GM23338 (cell line): Measurements from ENCODE around the gene CAPN10. TPM values are rescaled to one million over a fixed set of nuclear protein-coding genes. Genes with fewer than 3 reads are reported as not detected.
A peak's percentile ranks its signal among the peaks of the same experiment; 100 is the strongest.

Source experiments
- ATAC-seq: fragments of 200-7000 bp; cut with Tn5 transposase; 3 replicates; pipeline ENCODE4 v1.9.1; 2020
- DNase-seq: peaks from one replicate; pipeline ENCODE4 v3.0.0-alpha.2; 2015; ENCODE audit warnings: low spot score
- H2AFZ ChIP-seq: fragments of 200-600 bp; sonication (generic); 2 replicates; pipeline ENCODE4 v1.8.0; 2016; ENCODE audit warnings: antibody characterized with exemption, mild to moderate bottlenecking, moderate library complexity
- H3F3A ChIP-seq: fragments of 200-600 bp; sonication (generic); replicated peaks from 2 replicates; pipeline ENCODE4 v1.8.0; 2017; ENCODE audit warnings: antibody characterized with exemption, mixed run types, low read depth
- H3K27ac ChIP-seq: fragments of 200-600 bp; sonication (generic); 2 replicates; pipeline ENCODE4 v1.6.1; 2016; ENCODE audit warnings: low read depth
- H3K27me3 ChIP-seq: fragments of 200-600 bp; sonication (generic); 2 replicates; pipeline ENCODE4 v1.8.0; 2016; ENCODE audit warnings: mild to moderate bottlenecking, mixed run types, moderate library complexity; ENCODE audit not compliant: insufficient read depth
- H3K36me3 ChIP-seq: fragments of 200-600 bp; sonication (generic); 2 replicates; pipeline ENCODE4 v1.8.0; 2016; ENCODE audit warnings: mild to moderate bottlenecking; ENCODE audit not compliant: insufficient read depth
- H3K4me1 ChIP-seq: fragments of 200-600 bp; sonication (generic); 2 replicates; pipeline ENCODE4 v1.8.0; 2016; ENCODE audit warnings: mild to moderate bottlenecking, moderate library complexity; ENCODE audit not compliant: insufficient read depth
- H3K4me2 ChIP-seq: fragments of 200-600 bp; sonication (generic); 2 replicates; pipeline ENCODE4 v1.7.1; 2017; ENCODE audit warnings: mixed run types
- H3K4me3 ChIP-seq: fragments of 200-600 bp; sonication (generic); 2 replicates; pipeline ENCODE4 v1.6.1; 2016; ENCODE audit warnings: mixed run types
- H3K79me2 ChIP-seq: fragments of 200-600 bp; sonication (generic); replicated peaks from 2 replicates; pipeline ENCODE4 v1.8.0; 2017; ENCODE audit warnings: mild to moderate bottlenecking; ENCODE audit not compliant: insufficient read depth
- H3K9me2 ChIP-seq: fragments of 200-600 bp; sonication (generic); 2 replicates; pipeline ENCODE4 v1.8.0; 2017; ENCODE audit not compliant: insufficient read depth
- H4K20me1 ChIP-seq: fragments of 200-600 bp; sonication (generic); replicated peaks from 2 replicates; pipeline ENCODE4 v1.8.0; 2017; ENCODE audit warnings: mild to moderate bottlenecking; ENCODE audit not compliant: insufficient read depth
- H3K27ac Mint-ChIP-seq: 2 replicates; pipeline ENCODE4 v1.8.0; 2020; ENCODE audit warnings: inconsistent platforms, mild to moderate bottlenecking, moderate library complexity, mixed read lengths
- H3K27me3 Mint-ChIP-seq: 3 replicates; pipeline ENCODE4 v1.8.0; 2022; ENCODE audit warnings: low read depth, mild to moderate bottlenecking, moderate library complexity, mixed read lengths, inconsistent platforms; ENCODE audit not compliant: insufficient read depth, poor library complexity
- H3K36me3 Mint-ChIP-seq: 3 replicates; pipeline ENCODE4 v1.8.0; 2021; ENCODE audit warnings: low read depth, mild to moderate bottlenecking, inconsistent platforms, moderate library complexity, mixed read lengths
- H3K4me1 Mint-ChIP-seq: 3 replicates; pipeline ENCODE4 v1.8.0; 2020; ENCODE audit warnings: mild to moderate bottlenecking, inconsistent platforms, mixed read lengths
- H3K4me3 Mint-ChIP-seq: 3 replicates; pipeline ENCODE4 v1.8.0; 2021; ENCODE audit warnings: moderate library complexity, mild to moderate bottlenecking, inconsistent platforms, mixed read lengths
- H3K9me3 Mint-ChIP-seq: 3 replicates; pipeline ENCODE4 v1.8.0; 2020; ENCODE audit warnings: moderate library complexity, mild to moderate bottlenecking, inconsistent platforms, mixed read lengths
- CTCF ChIP-seq, 2 experiments: fragments of 200-600 bp in 1 of 2; sonication (generic) in 1 of 2; conservative IDR thresholded peaks; 2 replicates each; pipeline versions ENCODE4 v1.5.1 to v1.6.1; 2016 to 2017; ENCODE audit warnings: antibody characterized with exemption in 2 of 2, low read depth in 2 of 2, mild to moderate bottlenecking in 2 of 2, moderate library complexity in 1 of 2
- ETS1 ChIP-seq: IDR thresholded peaks from 2 replicates; pipeline ENCODE4 v1.6.1; 2016; ENCODE audit warnings: antibody characterized with exemption
- EZH2 ChIP-seq: fragments of 200-600 bp; sonication (generic); IDR thresholded peaks from one replicate; pipeline ENCODE4 v1.8.0; 2017; ENCODE audit warnings: antibody characterized with exemption, mild to moderate bottlenecking, low read depth; ENCODE audit not compliant: unreplicated experiment
- EZH2phosphoT487 ChIP-seq: fragments of 200-600 bp; sonication (generic); IDR thresholded peaks from one replicate; pipeline ENCODE4 v1.8.1; 2018; ENCODE audit warnings: antibody characterized with exemption; ENCODE audit not compliant: unreplicated experiment
- JUNB ChIP-seq: IDR thresholded peaks from one replicate; pipeline ENCODE4 v1.6.1; 2016; ENCODE audit warnings: antibody characterized with exemption; ENCODE audit not compliant: unreplicated experiment
- NANOG ChIP-seq: IDR thresholded peaks from 2 replicates; pipeline ENCODE4 v1.6.1; 2016; ENCODE audit warnings: antibody characterized with exemption, borderline replicate concordance
- POLR2AphosphoS5 ChIP-seq: IDR thresholded peaks from 2 replicates; pipeline ENCODE4 v1.6.1; 2016; ENCODE audit warnings: antibody characterized with exemption, low read depth
- STAT1 ChIP-seq: IDR thresholded peaks from one replicate; pipeline ENCODE4 v1.6.1; 2016; ENCODE audit warnings: antibody characterized with exemption; ENCODE audit not compliant: unreplicated experiment
- ZNF331 ChIP-seq: fragments of 250-450 bp; sonication (Bioruptor Pico); IDR thresholded peaks from 2 replicates; pipeline ENCODE4 v1.5.0; 2020; ENCODE audit warnings: low read depth, mild to moderate bottlenecking, moderate library complexity
- ZNF462 ChIP-seq: fragments of 250-450 bp; sonication (Bioruptor Pico); IDR thresholded peaks from 2 replicates; pipeline ENCODE4 v1.5.0; 2020; ENCODE audit warnings: mild to moderate bottlenecking, moderate library complexity
- polyA plus RNA-seq: library from polyadenylated mRNA; unstranded; fragments of >200 nt; fragmentation: Nextera tagmentation; extraction: Ambion mirVana; gene quantifications from 2 replicates; pipeline ENCODE4 v1.2.1, GENCODE V29; 2016
- total RNA-seq: library from RNA; depleted of rRNA; stranded (reverse); fragments of >200 nt; shearing (Covaris generic); gene quantifications from 2 replicates; pipeline ENCODE4 v1.2.3, GENCODE V29; 2014

CAPN10 gene
- total and polyA plus RNA-seq, 2 experiments from 2014 or later: 30.2 to 59.8 TPM

GRCh38 chr2:240622060-240622411 lies 35.5 kb downstream of the CAPN10 start (continued):
- TF ChIP-seq CTCF (conservative IDR thresholded peaks at IDR 0.05; ENCODE audit: low read depth in 2 of 2): no peak
- no peak for TF ChIP-seq EZH2
- TF ChIP-seq JUNB: no peak
- no peak for TF ChIP-seq POLR2AphosphoS5

- Histone ChIP-seq H2AFZ (no peak overlapping the region), H3K9me2 (no peaks in the 10 kb centered on the region), H3K79me2 (no peaks in the 10 kb centered on the region), H3K27ac (no peak overlapping the region), H3F3A (no peaks in the 10 kb centered on the region), H3K4me3 (no peak overlapping the region), H4K20me1 (no peaks in the 10 kb centered on the region), H3K36me3 (no peaks in the 10 kb centered on the region), H3K4me1 (no peaks in the 10 kb centered on the region), H3K4me2 (no peak overlapping the region), H3K27me3 (no peaks in the 10 kb centered on the region)
- no peak for DNase-seq
- H3K4me3 Mint-ChIP-seq: no peak overlapping the region
- H3K27me3 Mint-ChIP-seq: peaks cover 9% of the 10 kb centered on the region
- peaks cover 19% of the 10 kb centered on the region for H3K9me3 Mint-ChIP-seq
- peak; percentile 60 for ATAC-seq
- H3K36me3 Mint-ChIP-seq: peaks cover 12% of the 10 kb centered on the region
- peaks cover 10% of the 10 kb centered on the region; the same call in 2 of the 3 replicates for H3K4me1 Mint-ChIP-seq
- no peak overlapping the region for H3K27ac Mint-ChIP-seq
- TF ChIP-seq ZNF462 (CRISPR knock-in tag) (no peak), ETS1 (no peak), CTCF (conservative IDR thresholded peaks at IDR 0.05; ENCODE audit: low read depth in 2 of 2) (no peak), POLR2AphosphoS5 (no peak), JUNB (no peak), STAT1 (no peak), ZNF331 (CRISPR knock-in tag) (no peak), NANOG (no peak), EZH2phosphoT487 (no peak), EZH2 (no peak)
Measured at GRCh38 chr2:240622531-240623235, 36.1 kb downstream of the CAPN10 start.
